ENCODE measurements around the gene ATP8A2.
"Not testable (repeated sequence)": the region's sequence is repeated elsewhere in the genome, so short reads cannot be mapped to it uniquely, and the experiment has no call there.

Gene ATP8A2

DNA sequence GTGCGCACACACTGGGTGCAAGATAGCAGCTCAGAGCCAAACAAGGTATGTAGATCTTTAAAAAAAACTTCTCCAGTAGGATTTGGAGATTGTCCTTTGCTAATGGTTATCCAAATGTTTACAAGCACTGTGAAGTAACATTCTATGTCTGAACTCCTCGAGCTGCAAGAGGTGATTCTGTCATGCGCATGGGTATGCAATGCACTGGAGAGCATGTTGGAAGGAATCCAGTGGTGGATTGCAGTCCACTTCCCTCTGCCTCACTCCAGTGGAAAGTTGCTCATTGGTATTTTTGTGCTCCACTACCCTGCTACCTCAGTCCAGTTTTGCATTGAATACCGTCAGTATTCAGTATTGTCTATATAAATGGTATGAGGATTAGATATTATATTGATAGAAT lies 132.1 kb downstream of the ATP8A2 start:
- no peak for TF ChIP-seq ZNF274 (IDR thresholded peaks at IDR 0.05; ENCODE audit: low read depth, low read length)
- no peak overlapping the region for H3K4me3 ChIP-seq (ENCODE audit: low read length)

DNA sequence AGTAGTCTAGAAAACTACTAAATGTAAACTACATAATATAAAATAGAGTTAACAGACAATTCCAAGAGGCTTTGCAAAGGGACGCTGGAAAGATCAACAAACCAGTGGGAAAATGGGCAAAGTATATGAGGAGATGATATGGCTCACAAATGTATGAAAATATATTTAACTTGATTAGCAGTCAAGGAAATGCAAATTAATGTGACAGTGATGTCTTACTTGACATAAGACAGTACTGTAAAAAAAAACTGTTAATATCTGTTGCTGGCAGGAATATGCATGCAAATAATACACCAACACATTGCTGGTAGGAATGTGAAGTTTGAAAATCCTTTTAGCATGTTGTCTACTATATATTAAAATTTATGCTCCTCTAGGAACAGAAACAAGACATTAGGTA lies 136.1 kb downstream of the ATP8A2 start:
- TF ChIP-seq ZNF274 (IDR thresholded peaks at IDR 0.05; ENCODE audit: low read depth, low read length) = no peak

DNA sequence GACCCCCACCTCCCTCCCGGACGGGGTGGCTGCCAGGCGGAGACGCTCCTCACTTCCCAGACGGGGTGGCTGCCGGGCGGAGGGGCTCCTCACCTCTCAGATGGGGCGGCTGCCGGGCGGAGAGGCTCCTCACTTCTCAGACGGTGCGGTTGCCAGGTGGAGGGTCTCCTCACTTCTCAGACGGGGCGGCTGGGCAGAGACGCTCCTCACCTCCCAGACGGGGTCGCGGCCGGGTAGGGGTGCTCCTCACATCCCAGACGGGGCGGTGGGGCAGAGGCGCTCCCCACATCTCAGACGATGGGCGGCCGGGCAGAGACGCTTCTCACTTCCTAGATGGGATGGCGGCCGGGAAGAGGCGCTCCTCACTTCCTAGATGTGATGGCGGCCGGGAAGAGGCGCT lies 141.3 kb downstream of the ATP8A2 start:
- H3K4me3 ChIP-seq (ENCODE audit: low read length) = not testable (repeated sequence)

More for the DNA sequence above, 136.1 kb downstream of the ATP8A2 start:
- H3K4me3 ChIP-seq (ENCODE audit: low read length) = no peak overlapping the region

DNA sequence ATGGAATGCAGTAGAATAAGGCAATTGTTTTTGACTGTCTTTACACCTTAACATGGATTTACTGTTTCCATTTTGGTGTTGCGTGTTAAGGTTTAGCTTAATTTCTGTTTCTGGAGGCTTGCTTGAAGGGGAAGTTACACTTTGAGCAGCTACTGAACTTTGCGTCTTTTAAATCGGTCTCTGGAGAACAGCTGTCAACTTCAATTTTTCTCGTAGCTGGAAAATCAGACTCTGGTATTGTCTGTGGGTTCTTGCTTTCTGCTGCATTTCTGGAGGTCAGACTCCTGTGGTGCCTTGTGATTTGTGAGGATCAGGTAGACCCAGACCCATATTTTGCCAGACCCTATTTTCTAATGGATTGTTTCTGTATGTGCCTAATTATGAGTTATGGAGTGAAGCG lies 146.7 kb downstream of the ATP8A2 start:
- no peak overlapping the region for H3K4me3 ChIP-seq (ENCODE audit: low read length)
- TF ChIP-seq ZNF274 (IDR thresholded peaks at IDR 0.05; ENCODE audit: low read depth, low read length) = no peak

DNA sequence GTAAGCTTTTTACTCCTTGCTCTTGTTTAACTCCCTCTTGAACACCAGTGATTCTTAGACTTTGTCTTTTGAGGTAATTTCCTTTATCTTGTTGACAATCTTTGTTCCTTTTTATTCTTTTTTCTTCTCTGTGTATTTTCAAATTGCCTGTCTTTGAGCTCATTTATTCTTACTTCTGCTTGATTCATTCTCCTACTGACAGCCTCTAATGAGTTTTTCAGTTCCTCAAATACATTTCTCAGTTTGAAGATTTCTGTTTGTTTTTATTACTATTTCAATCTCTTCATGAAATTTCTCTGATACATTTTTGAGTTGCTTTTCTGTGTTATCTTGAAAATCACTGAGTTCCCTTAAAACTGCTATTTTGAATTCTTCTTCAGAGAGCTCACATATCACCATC lies 154.1 kb downstream of the ATP8A2 start:
- no peak overlapping the region for H3K4me3 ChIP-seq (ENCODE audit: low read length)
- TF ChIP-seq ZNF274 (IDR thresholded peaks at IDR 0.05; ENCODE audit: low read depth, low read length) = no peak

DNA sequence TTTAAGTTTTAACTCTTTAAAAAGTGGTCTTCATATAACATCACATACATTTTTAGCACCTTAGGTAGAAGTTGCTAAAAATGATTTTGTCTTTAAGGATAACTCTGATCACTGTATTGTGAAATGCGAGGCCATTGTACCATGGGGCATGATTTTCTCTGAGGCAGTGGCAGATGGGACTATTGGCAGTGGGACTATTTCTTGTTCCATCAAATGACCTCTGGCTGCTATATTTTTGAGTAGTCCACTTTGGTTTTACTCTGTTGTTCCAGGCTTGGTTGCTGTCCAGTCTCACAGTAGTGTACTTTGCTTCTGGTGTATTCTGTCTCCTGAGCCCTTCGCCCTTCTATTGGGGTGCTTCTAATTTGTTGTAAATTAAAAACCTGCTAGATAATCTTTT lies 156.5 kb downstream of the ATP8A2 start:
- no peak for TF ChIP-seq ZNF274 (IDR thresholded peaks at IDR 0.05; ENCODE audit: low read depth, low read length)
- no peak overlapping the region for H3K4me3 ChIP-seq (ENCODE audit: low read length)

DNA sequence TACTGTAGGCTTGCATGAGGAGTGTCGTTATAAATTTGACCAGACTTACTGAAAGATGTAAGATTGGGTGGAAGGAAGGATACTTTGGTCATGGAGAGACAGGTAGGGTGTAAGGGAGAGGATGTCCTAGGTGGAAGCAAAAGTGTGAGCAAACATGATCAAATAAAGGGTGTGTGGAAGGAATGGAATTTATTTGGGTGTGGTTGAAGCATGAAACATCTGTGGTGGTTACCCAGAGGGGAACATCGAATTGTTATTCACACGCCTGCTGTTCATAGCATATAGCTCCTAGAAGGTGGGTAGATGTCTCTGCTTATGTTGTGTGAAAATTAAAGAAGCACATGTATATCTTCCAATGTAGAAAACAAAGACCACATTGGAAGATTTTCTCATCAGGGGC lies 157.7 kb downstream of the ATP8A2 start:
- no peak for TF ChIP-seq ZNF274 (IDR thresholded peaks at IDR 0.05; ENCODE audit: low read depth, low read length)
- H3K4me3 ChIP-seq (ENCODE audit: low read length) = no peak overlapping the region

DNA sequence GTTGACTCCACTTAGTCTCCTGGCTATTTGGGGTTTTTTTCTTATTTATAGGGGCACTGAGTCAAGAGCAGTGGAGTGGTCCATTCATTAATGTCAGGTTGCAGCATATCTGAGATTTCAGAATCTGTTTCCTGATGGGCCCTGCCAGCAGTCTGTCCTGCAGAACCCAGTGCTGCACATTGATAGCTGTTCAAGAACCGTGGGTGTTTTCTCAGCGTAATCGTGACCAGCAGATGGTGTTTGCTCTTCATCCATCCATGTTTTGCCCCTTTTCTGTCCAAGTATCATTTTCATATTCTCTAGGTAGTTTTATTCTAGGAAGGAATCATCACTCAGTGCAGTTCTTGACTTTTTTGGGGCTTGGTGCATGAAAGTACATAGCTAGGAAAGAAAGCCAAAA lies 166.5 kb downstream of the ATP8A2 start:
- no peak overlapping the region for H3K4me3 ChIP-seq (ENCODE audit: low read length)
- no peak for TF ChIP-seq ZNF274 (IDR thresholded peaks at IDR 0.05; ENCODE audit: low read depth, low read length)

DNA sequence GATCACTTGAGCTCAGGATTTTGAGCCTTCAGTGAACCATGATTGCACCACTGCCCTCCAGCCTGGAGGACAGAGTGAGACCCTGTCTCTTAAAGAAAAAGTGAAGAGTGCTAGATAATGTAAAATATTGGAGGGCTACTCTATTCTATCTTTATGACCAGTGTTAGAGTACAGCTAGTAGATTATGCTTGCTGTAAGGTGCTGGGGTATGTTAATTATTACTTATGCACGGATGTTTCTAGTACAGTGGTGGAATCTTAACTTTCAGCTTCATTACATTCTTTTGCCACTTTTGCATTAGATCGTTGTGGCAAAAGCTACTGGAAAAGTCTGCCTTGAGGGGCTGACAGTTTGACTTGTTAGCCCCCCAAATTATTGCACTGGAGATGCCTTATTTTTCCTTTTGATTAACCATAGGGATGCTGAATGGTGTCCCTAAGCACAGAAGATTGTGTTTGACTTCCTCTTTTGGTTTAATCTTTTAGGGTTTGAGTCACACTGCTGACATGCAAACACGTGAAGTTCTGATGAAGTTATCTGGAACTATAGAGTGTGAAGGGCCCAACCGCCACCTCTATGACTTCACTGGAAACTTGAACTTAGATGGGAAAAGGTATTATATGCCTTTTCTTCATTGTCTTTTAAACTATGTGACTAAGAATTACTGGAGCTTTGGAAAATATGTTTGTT lies 169.8 kb downstream of the ATP8A2 start:
- TF ChIP-seq ZNF274 (IDR thresholded peaks at IDR 0.05; ENCODE audit: low read depth, low read length) = no peak
- no peak overlapping the region for H3K4me3 ChIP-seq (ENCODE audit: low read length)

DNA sequence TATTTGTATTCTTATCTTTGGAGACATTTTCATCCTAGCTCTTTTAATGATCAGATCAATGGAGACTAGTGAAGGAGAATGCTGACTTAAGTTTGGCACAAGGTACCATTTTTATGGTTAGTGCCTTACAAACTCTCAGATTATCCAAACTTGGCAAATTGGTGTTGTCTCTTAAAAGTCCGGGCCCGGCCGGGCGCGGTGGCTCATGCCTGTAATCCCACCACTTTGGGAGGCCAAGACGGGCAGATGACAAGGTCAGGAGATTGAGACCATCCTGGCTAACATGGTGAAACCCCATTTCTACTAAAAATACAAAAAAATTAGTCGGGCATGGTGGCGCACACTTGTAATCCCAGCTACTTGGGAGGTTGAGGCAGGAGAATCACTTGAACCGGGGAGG lies 177.2 kb downstream of the ATP8A2 start:
- H3K4me3 ChIP-seq (ENCODE audit: low read length) = not testable (repeated sequence)

DNA sequence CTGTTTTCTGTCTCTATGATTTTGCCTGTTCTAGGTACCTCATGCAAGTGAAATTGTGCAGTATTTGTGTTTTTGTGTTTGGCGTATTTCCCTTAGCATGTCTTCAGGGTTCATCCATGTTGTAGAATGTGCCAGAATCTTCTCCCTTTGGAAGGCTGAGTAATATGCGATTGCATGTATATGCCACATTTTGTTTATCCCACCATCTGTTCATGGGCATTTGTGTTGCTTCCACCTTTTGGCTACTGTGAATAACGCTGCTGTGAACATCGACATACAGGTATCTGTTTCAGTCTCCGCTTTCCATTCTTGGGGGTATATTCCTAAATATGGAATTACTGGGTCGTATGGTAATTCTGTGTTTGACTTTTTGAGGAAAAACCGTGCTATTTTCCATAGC lies 190.0 kb downstream of the ATP8A2 start:
- no peak overlapping the region for H3K4me3 ChIP-seq (ENCODE audit: low read length)
- no peak for TF ChIP-seq ZNF274 (IDR thresholded peaks at IDR 0.05; ENCODE audit: low read depth, low read length)

DNA sequence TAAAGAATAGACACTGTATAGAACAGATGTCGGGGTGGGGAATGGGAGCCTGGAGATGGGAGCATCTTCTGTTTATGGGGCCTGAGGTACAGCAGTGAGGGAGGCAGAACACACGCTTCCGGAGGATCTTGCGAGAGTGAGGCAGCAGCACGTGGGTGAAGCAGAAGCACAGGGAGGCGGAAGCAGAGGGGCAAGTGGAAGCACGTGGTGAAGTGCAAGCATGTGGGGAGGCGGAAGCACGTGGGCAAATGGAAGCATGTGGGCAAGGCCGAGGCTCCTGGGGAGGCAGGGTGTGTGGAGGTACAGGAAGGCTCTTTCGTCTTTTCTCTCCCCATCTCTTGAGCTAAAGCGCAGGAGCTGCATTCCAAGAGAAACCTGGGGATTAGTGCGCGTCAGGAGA lies 198.4 kb downstream of the ATP8A2 start:
- TF ChIP-seq ZNF274 (IDR thresholded peaks at IDR 0.05; ENCODE audit: low read depth, low read length) = no peak
- no peak overlapping the region for H3K4me3 ChIP-seq (ENCODE audit: low read length)

DNA sequence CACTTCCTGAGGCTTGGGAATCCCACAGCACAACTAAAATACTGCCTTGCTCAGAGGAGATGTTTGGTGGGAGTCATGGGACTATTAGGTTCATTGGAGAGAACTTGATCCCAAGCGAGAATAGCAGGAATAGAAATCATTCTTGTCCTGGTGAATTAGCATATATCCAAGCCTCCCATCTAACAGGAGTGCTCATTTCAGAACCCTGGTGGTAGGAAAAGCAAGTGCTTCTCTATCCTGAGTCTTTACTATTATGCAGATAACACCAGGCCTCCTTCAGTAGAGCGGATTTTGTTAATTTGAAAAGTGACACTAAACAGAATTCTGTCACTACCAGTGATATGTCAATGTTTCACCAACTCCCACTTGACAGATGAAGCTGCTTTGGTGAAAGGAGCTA lies 199.5 kb downstream of the ATP8A2 start:
- H3K4me3 ChIP-seq (ENCODE audit: low read length) = no peak overlapping the region
- TF ChIP-seq ZNF274 (IDR thresholded peaks at IDR 0.05; ENCODE audit: low read depth, low read length) = no peak

DNA sequence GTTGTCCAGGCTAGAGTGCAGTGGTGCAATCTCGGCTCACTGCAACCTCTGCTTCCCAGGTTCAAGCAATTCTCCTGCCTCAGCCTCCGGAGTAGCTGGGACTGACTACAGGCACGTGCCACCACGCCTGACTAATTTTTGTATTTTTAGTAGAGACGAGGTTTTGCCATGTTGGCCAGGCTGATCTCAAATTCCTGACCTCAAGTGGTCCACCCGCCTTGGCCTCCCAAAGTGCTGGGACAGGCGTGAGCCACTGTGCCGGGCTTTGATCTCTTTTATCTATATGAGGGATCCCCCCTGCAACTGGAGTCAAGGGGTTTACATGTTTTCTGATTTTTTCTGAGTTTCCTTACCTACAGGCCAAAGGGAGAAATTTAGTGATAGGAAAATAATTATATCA lies 200.4 kb downstream of the ATP8A2 start:
- H3K4me3 ChIP-seq (ENCODE audit: low read length) = not testable (repeated sequence)

DNA sequence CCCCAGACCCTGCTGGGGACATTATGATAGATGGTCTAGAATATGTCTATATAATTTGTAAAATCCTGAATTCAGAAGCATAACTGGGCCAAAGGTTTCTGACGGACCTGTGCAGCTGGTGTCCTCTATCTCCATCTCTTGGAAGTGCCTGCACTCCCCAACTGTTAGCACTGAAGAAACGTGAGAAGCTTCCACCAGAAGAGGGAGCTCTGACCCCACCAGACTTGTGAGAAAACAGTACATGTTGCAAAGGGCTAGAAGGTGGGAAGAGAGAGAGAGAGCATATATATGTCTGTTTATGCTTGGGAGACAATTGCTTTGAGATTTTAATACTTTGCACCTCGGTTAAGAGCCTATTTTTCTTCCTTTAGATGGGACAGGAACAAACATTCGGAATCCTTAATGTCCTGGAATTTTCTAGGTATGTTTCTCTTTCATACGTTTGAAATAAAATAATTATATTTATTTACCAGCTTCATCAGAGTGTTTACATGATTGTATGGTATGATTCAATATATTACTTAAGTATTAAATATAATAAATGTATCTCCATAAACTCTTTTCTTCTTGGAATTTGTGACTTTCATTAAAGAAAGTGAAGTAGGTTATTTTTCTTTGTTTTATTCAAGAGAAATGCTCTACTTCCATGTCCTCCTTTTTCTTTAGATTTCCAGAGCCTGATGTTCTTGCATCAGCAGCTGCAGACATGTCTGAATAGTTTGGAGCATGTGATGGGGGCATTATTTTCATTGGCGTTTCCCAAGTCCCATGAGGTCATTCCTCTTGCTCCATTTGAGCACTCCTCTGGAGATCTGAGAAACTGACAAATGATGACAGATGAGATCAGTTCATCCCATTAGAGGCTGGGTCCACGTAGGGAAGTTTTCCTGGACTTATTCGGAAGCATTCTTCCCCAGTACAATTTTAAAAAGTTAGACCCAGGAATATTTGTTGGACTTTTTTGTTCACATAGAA lies 202.9 kb downstream of the ATP8A2 start:
- no peak overlapping the region for H3K4me3 ChIP-seq (ENCODE audit: low read length)
- no peak for TF ChIP-seq ZNF274 (IDR thresholded peaks at IDR 0.05; ENCODE audit: low read depth, low read length)

Data from GM08714 (cell line).